Erythroblast (primary cell): ENCODE data around the gene RTN4R.
"Not testable (repeated sequence)": the region's sequence is repeated elsewhere in the genome, so short reads cannot be mapped to it uniquely, and the experiment has no call there.

ENCODE experiments used
- GATA1 ChIP-seq: IDR thresholded peaks from 2 replicates; pipeline ENCODE4 v1.6.1; 2011; ENCODE audit warnings: low read depth, mild to moderate bottlenecking, control low read depth, low read length, moderate library complexity
- POLR2A ChIP-seq: IDR thresholded peaks from 2 replicates; pipeline ENCODE4 v1.6.1; 2011; ENCODE audit warnings: mild to moderate bottlenecking, low read length

DNA sequence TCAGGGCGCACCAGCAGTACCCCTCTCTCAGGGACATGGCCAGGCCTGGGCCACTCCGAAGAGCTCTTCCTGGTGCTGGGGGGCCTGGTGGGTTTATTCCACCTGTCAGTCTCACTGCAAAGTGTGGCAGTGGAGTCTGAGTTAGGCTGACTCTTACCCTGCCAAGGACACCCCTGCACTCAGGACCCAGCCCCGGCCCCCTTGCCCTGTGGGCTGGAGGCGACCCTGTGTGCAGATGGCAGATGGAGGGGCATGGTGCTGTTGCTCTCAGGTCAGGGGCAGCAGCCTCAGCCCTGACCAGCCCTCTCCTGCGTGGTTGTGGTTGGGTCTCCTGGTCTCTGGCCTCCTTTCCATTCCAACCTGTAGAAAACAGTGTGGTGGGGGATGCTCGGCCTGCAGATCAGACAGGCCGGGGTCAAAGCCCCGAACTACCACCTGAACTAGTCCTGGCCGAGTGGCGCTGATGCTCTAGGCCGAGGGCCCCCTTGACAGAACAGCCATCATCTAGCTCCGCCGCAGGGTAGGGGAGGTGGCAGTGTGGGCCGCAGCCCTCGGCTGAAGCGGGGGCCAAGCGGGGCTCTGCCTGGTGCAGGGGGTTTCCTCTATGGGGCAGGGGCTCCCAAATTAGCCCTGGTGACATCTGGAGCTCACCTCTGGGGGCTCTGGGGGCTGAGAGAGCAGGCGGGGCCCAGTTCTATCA, 10.0 kb upstream of the RTN4R start:
- TF ChIP-seq POLR2A, GATA1: not testable (repeated sequence)
